Astrocyte of the spinal cord (primary cell): Measurements from ENCODE around the gene USF3.

Experiments used
- DNase-seq: peaks from one replicate; pipeline ENCODE4 v3.0.0; 2011; ENCODE audit warnings: low read depth, low spot score
- H3K4me3 ChIP-seq: 2 replicates; pipeline ENCODE4 v1.5.1; 2011; ENCODE audit warnings: low read depth, mild to moderate bottlenecking, low read length, moderate library complexity
- CTCF ChIP-seq: IDR thresholded peaks from 2 replicates; pipeline ENCODE4 v1.5.1; 2012; ENCODE audit warnings: low read depth, mild to moderate bottlenecking, low read length, inconsistent platforms
- in situ Hi-C: cut with HindIII; loops from 2 replicates; pipeline ENCODE4 v1.10.0; 2017; ENCODE audit warnings: low sequenced_read_pairs

Gene USF3

GRCh38 chr3:113664523-113665094, 31.8 kb downstream of the USF3 start:
- no peak overlapping the region for H3K4me3 ChIP-seq
- no peak for TF ChIP-seq CTCF
- in situ Hi-C loops = no loop called here
- DNase-seq = no peak

- TF ChIP-seq CTCF = no peak
- in situ Hi-C loops = no loop called here
- no peak for DNase-seq
- no peak overlapping the region for H3K4me3 ChIP-seq
Measured at GRCh38 chr3:113663761-113664160, 32.7 kb downstream of the USF3 start.

- TF ChIP-seq CTCF = no peak
- no peak for DNase-seq
- H3K4me3 ChIP-seq = no peak overlapping the region
- in situ Hi-C loops = no loop called here
Measured at GRCh38 chr3:113663324-113663750, 33.1 kb downstream of the USF3 start.

- no peak overlapping the region for H3K4me3 ChIP-seq
- no peak for DNase-seq
- no peak for TF ChIP-seq CTCF
- in situ Hi-C loops = no loop called here
Measured at GRCh38 chr3:113662824-113663223, 33.6 kb downstream of the USF3 start.

GRCh38 chr3:113660896-113661295, 35.5 kb downstream of the USF3 start:
- no peak overlapping the region for H3K4me3 ChIP-seq
- in situ Hi-C loops = no loop called here
- no peak for TF ChIP-seq CTCF
- peak; percentile 3 for DNase-seq

- DNase-seq = no peak
- no peak for TF ChIP-seq CTCF
- H3K4me3 ChIP-seq = no peak overlapping the region
- in situ Hi-C loops = no loop called here
Measured at GRCh38 chr3:113660458-113660857, 36.0 kb downstream of the USF3 start.

GRCh38 chr3:113659996-113660395, 36.4 kb downstream of the USF3 start:
- H3K4me3 ChIP-seq = no peak overlapping the region
- no peak for TF ChIP-seq CTCF
- DNase-seq = no peak
- in situ Hi-C loops = no loop called here
